Brain microvascular endothelial cell (primary cell): ENCODE measurements around the gene EN2.

Experiments
- DNase-seq: peaks from one replicate; pipeline ENCODE4 v3.0.0-alpha.2; 2020
- H3K27ac ChIP-seq: fragments of 250-450 bp; sonication (Bioruptor Pico); 2 replicates; pipeline ENCODE4 v1.5.1; 2020; ENCODE audit warnings: mild to moderate bottlenecking, moderate library complexity
- H3K27me3 ChIP-seq: fragments of 250-450 bp; sonication (Bioruptor Pico); replicated peaks from 2 replicates; pipeline ENCODE4 v1.5.1; 2020; ENCODE audit warnings: mild to moderate bottlenecking
- H3K36me3 ChIP-seq: fragments of 250-450 bp; sonication (Bioruptor Pico); replicated peaks from 2 replicates; pipeline ENCODE4 v1.5.1; 2020; ENCODE audit warnings: mild to moderate bottlenecking
- H3K4me3 ChIP-seq: 2 replicates; pipeline ENCODE4 v1.5.1; 2011; ENCODE audit warnings: low read depth, mild to moderate bottlenecking, control low read depth, low read length, moderate library complexity
- CTCF ChIP-seq: IDR thresholded peaks from 2 replicates; pipeline ENCODE4 v1.5.1; 2011; ENCODE audit warnings: low read depth, mild to moderate bottlenecking, moderate library complexity, low read length, control low read depth, inconsistent platforms; ENCODE audit errors: missing control alignments
- in situ Hi-C: cut with HindIII; loops from 2 replicates; pipeline ENCODE4 v1.10.0; 2017; ENCODE audit warnings: low sequenced_read_pairs, low pct_ligation_motif_present

Gene EN2

GRCh38 chr7:155428171-155428834 is 29.6 kb upstream of the EN2 start:
- in situ Hi-C loops, result no loop called here
- no peaks in the 10 kb centered on the region for H3K27me3 ChIP-seq
- TF ChIP-seq CTCF, result no peak
- no peak overlapping the region for H3K4me3 ChIP-seq
- H3K27ac ChIP-seq, result no peak overlapping the region
- DNase-seq, result no peak
- no peaks in the 10 kb centered on the region for H3K36me3 ChIP-seq

GRCh38 chr7:155429651-155430050 is 28.3 kb upstream of the EN2 start:
- TF ChIP-seq CTCF, result no peak
- no peak overlapping the region for H3K4me3 ChIP-seq
- no peaks in the 10 kb centered on the region for H3K27me3 ChIP-seq
- no peak overlapping the region for H3K27ac ChIP-seq
- in situ Hi-C loops, result no loop called here
- no peaks in the 10 kb centered on the region for H3K36me3 ChIP-seq
- DNase-seq, result no peak

- H3K27me3 ChIP-seq, result no peaks in the 10 kb centered on the region
- TF ChIP-seq CTCF, result no peak
- no peak overlapping the region for H3K4me3 ChIP-seq
- no peak overlapping the region for H3K27ac ChIP-seq
- DNase-seq, result no peak
- in situ Hi-C loops, result no loop called here
- no peaks in the 10 kb centered on the region for H3K36me3 ChIP-seq
Measured at GRCh38 chr7:155430606-155431005, 27.3 kb upstream of the EN2 start.

- no peak for DNase-seq
- in situ Hi-C loops, result no loop called here
- H3K27ac ChIP-seq, result no peak overlapping the region
- H3K27me3 ChIP-seq, result no peaks in the 10 kb centered on the region
- no peak overlapping the region for H3K4me3 ChIP-seq
- no peaks in the 10 kb centered on the region for H3K36me3 ChIP-seq
- TF ChIP-seq CTCF, result no peak
Measured at GRCh38 chr7:155431231-155431630, 26.7 kb upstream of the EN2 start.

GRCh38 chr7:155431711-155432110 is 26.2 kb upstream of the EN2 start:
- no peak for DNase-seq
- H3K27ac ChIP-seq, result no peak overlapping the region
- no peak for TF ChIP-seq CTCF
- in situ Hi-C loops, result no loop called here
- H3K36me3 ChIP-seq, result no peaks in the 10 kb centered on the region
- no peak overlapping the region for H3K4me3 ChIP-seq
- H3K27me3 ChIP-seq, result no peaks in the 10 kb centered on the region

- H3K4me3 ChIP-seq, result no peak overlapping the region
- H3K36me3 ChIP-seq, result no peaks in the 10 kb centered on the region
- TF ChIP-seq CTCF, result no peak
- peaks cover 2% of the 10 kb centered on the region for H3K27me3 ChIP-seq
- DNase-seq, result no peak
- in situ Hi-C loops, result no loop called here
- H3K27ac ChIP-seq, result no peak overlapping the region
Measured at GRCh38 chr7:155435110-155435509, 22.8 kb upstream of the EN2 start.
